ENCODE data around the gene CDH8. TPM values are rescaled to one million over a fixed set of nuclear protein-coding genes. Genes with fewer than 3 reads are reported as not detected.

Gene CDH8
- total and polyA plus RNA-seq, 3 donors from 2014 or later = 0.83 to 2.8 (median 0.87) TPM

DNA sequence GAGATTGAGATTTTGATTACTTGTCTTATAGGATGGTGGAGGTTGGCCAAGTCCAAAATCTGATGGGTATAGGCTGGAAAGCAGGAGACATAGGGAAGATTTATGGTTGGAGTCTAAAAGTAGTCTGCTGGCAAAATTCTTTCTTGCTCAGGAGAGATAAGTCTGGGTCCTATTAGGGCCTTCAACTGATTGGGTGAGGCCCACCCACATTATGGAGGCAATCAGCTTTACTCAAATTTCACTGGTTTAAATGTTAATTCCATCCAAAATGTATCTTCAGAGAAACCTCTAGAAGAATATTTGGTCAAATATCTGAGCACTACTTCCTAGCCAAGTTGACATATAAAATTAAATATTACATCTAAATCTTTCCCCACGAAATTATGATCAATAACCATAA lies 31.7 kb upstream of the CDH8 start:
- WGBS, 2 donors = 94 to 100% methylated on average over 1 of the region's 1 CpG
- Histone ChIP-seq H3K4me3 (no peak overlapping the region), H3K4me1 (no peaks in the 10 kb centered on the region), H3K27me3 (no peaks in the 10 kb centered on the region), H3K9me3 (no peaks in the 10 kb centered on the region), H3K36me3 (ENCODE audit: low read depth, missing control alignments) (no peaks in the 10 kb centered on the region), H3K27ac (no peak overlapping the region)
- DNase-seq = no peak
- intact Hi-C loops (cut with DNase I; ENCODE audit: low total_unique reads) = no loop called here
- TF ChIP-seq POLR2A (IDR thresholded peaks at IDR 0.05) = no peak
- TF ChIP-seq, protein P1, sequence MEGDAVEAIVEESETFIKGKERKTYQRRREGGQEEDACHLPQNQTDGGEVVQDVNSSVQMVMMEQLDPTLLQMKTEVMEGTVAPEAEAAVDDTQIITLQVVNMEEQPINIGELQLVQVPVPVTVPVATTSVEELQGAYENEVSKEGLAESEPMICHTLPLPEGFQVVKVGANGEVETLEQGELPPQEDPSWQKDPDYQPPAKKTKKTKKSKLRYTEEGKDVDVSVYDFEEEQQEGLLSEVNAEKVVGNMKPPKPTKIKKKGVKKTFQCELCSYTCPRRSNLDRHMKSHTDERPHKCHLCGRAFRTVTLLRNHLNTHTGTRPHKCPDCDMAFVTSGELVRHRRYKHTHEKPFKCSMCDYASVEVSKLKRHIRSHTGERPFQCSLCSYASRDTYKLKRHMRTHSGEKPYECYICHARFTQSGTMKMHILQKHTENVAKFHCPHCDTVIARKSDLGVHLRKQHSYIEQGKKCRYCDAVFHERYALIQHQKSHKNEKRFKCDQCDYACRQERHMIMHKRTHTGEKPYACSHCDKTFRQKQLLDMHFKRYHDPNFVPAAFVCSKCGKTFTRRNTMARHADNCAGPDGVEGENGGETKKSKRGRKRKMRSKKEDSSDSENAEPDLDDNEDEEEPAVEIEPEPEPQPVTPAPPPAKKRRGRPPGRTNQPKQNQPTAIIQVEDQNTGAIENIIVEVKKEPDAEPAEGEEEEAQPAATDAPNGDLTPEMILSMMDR (IDR thresholded peaks at IDR 0.05) = no peak

DNA sequence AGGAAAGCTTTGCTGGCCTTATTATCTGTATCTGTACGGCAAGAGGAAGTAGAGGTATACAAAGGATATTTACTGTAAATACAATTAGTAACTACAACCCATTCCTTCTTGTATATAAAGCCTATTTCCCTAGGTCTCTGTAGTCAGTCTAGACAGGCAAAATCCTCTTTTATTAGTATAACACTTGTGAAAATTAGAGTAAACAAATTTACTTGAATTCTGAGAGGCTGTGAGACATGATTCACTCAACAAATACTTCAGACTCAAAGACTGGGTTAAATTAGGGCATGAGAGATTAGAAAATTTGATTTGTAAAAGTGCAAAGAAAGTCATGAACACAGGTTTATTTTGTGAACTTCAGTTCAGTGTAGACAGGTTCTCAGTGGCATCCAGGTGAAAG lies 30.9 kb upstream of the CDH8 start:
- no peak for TF ChIP-seq POLR2A (IDR thresholded peaks at IDR 0.05)
- TF ChIP-seq, protein P1 (IDR thresholded peaks at IDR 0.05) = no peak
- intact Hi-C loops (cut with DNase I; ENCODE audit: low total_unique reads) = no loop called here
- no peaks in the 10 kb centered on the region for H3K4me1 ChIP-seq
- WGBS, 2 donors = 85 to 91% methylated on average over 1 of the region's 1 CpG
- H3K36me3 ChIP-seq (ENCODE audit: low read depth, missing control alignments) = no peaks in the 10 kb centered on the region
- H3K4me3 ChIP-seq = no peak overlapping the region
- no peak for DNase-seq
- H3K9me3 ChIP-seq = no peaks in the 10 kb centered on the region
- no peaks in the 10 kb centered on the region for H3K27me3 ChIP-seq
- no peak overlapping the region for H3K27ac ChIP-seq

DNA sequence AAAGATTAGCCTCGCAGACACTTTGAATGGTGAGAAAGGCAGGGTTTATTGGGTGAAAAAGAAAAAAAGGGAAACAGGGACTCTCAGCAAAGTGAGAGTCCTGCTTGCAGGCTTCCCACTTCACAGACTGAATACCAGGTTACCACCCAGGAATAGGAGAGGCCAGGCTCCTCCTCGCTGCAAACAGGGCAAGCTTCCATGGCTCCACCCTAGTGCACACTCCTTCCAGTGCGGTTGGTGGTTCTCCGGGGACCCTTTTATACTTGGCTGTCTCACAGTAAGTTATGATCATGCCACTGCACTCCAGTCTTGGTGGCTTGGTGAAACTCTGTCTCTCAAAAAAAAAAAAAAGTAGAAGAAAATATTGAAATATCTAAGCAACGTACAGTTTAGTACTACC lies 30.5 kb upstream of the CDH8 start:
- intact Hi-C loops (cut with DNase I; ENCODE audit: low total_unique reads) = no loop called here
- Histone ChIP-seq H3K27me3 (no peaks in the 10 kb centered on the region), H3K27ac (no peak overlapping the region), H3K4me3 (no peak overlapping the region), H3K4me1 (no peaks in the 10 kb centered on the region), H3K9me3 (no peaks in the 10 kb centered on the region), H3K36me3 (ENCODE audit: low read depth, missing control alignments) (no peaks in the 10 kb centered on the region)
- 72 to 92% methylated on average over 5 of the region's 5 CpGs for WGBS, 2 donors
- TF ChIP-seq POLR2A (IDR thresholded peaks at IDR 0.05) = no peak
- TF ChIP-seq, protein P1 (IDR thresholded peaks at IDR 0.05) = no peak
- no peak for DNase-seq

DNA sequence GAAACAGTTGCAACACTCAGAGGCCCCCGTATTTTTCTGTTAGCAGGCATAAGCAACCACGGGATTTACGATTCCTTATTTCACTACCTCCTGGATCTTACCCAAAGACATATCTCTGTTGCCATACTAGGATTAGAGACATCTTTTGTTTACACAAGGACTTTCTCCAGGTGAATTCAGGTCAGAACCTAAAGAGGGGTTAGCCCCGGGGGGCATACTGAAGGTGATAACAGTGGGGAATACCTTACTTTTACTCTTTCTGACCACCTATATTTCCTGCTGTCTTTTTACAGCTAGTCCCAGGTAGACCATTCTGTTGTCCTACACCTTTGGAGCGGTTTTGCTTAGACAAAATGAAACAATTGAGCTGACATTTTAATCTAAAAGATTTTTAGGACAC lies 27.9 kb upstream of the CDH8 start:
- TF ChIP-seq POLR2A (IDR thresholded peaks at IDR 0.05) = no peak
- TF ChIP-seq, protein P1 (IDR thresholded peaks at IDR 0.05) = no peak
- 72 to 73% methylated on average over 5 of the region's 5 CpGs for WGBS, 2 donors
- DNase-seq = no peak
- no peak overlapping the region for H3K27ac ChIP-seq
- H3K36me3 ChIP-seq (ENCODE audit: low read depth, missing control alignments) = no peaks in the 10 kb centered on the region
- H3K4me1 ChIP-seq = no peaks in the 10 kb centered on the region
- no peaks in the 10 kb centered on the region for H3K9me3 ChIP-seq
- no peak overlapping the region for H3K4me3 ChIP-seq
- intact Hi-C loops (cut with DNase I; ENCODE audit: low total_unique reads) = no loop called here
- H3K27me3 ChIP-seq = no peaks in the 10 kb centered on the region

DNA sequence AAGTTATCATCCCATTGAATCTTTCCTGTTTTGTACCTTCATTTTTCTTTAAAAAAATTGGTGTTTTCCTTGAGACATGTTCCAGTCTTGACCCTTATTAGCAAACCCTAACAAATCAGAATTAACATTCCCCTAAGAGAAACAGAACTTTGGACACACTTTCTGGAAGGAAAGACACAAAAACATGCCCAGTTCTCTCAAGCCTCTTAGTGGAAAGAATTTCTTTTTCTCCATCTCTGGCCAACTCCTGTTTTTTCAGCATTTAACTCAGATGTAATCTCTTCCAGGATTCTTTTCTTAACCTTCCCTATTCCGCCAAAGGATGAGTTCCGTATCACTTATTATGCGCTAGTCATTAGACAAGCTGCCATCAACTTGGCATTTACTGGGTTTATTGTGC lies 23.9 kb upstream of the CDH8 start:
- intact Hi-C loops (cut with DNase I; ENCODE audit: low total_unique reads) = no loop called here
- Histone ChIP-seq H3K27ac (no peak overlapping the region), H3K4me3 (no peak overlapping the region), H3K4me1 (no peaks in the 10 kb centered on the region), H3K9me3 (no peaks in the 10 kb centered on the region), H3K27me3 (no peaks in the 10 kb centered on the region), H3K36me3 (ENCODE audit: low read depth, missing control alignments) (no peaks in the 10 kb centered on the region)
- WGBS, 2 donors = 30 to 84% methylated on average over 3 of the region's 3 CpGs
- TF ChIP-seq POLR2A (IDR thresholded peaks at IDR 0.05) = no peak
- TF ChIP-seq, protein P1 (IDR thresholded peaks at IDR 0.05) = no peak
- no peak for DNase-seq

All from testis (tissue), 3 donors.